GM18505 (cell line): ENCODE results near the gene RASGRF2.
"Not testable (repeated sequence)": the region's sequence is repeated elsewhere in the genome, so short reads cannot be mapped to it uniquely, and the experiment has no call there.

Source experiments
- ATAC-seq: cut with Tn5 transposase; IDR thresholded peaks from one replicate; pipeline ENCODE4 v1.9.1; 2021; ENCODE audit not compliant: unreplicated experiment
- POLR2A ChIP-seq: IDR thresholded peaks from 4 replicates; pipeline ENCODE4 v1.6.1; 2011; ENCODE audit warnings: borderline replicate concordance; ENCODE audit not compliant: insufficient read depth, insufficient read length; ENCODE audit errors: extremely low read depth

The RASGRF2 gene

GRCh38 chr5:81247441-81247972 is 287.3 kb downstream of the RASGRF2 start:
- no peak for ATAC-seq
- TF ChIP-seq POLR2A = no peak

DNA sequence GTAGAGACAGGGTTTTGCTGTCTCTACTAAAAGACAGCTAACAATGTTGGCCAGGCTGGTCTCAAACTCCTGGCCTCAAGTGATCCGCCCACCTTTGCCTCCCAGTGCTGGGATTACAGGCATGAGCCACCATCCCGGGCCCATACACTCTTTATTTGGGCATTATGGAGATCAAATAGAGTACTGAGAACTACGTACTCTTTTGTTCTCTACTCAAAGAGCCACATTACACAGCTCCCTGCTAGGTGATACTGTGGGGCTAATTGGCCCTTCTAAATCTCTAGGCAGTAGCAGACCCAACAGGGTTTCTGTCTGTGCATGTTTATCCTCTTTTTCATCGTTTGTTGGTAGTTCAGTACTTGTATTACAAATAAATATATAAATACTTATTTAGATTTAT is 289.1 kb downstream of the RASGRF2 start:
- no peak for ATAC-seq

DNA sequence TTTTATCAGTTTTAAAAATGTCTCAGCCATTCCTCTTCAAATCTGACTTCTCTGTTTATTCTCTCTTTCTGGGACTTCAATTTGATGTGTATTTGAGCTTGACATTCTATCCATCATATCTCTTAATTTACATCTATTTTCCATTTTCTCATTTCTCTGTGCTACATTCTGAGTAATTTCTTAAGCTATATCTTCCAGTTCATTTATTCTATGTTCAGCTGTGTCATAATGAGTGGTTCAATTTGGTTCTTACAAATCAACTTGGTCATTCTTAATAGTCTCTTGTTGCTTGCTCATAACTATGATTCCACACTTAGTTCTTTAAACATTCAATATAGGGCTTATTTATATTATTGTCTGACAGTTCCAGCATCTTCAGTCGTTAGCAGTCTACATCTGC is 289.8 kb downstream of the RASGRF2 start:
- no peak for TF ChIP-seq POLR2A
- no peak for ATAC-seq

More for the DNA sequence above, 289.1 kb downstream of the RASGRF2 start:
- TF ChIP-seq POLR2A = no peak

GRCh38 chr5:81251922-81252321 is 291.8 kb downstream of the RASGRF2 start:
- no peak for ATAC-seq
- TF ChIP-seq POLR2A = no peak

GRCh38 chr5:81252904-81253303 is 292.7 kb downstream of the RASGRF2 start:
- TF ChIP-seq POLR2A = no peak
- no peak for ATAC-seq

GRCh38 chr5:81253875-81254274 is 293.7 kb downstream of the RASGRF2 start:
- TF ChIP-seq POLR2A = no peak
- ATAC-seq = no peak

GRCh38 chr5:81254886-81255559 is 294.9 kb downstream of the RASGRF2 start:
- no peak for ATAC-seq
- TF ChIP-seq POLR2A = no peak

GRCh38 chr5:81256766-81257165 is 296.6 kb downstream of the RASGRF2 start:
- TF ChIP-seq POLR2A = no peak
- ATAC-seq = no peak

- not testable (repeated sequence) for ATAC-seq
Observed at GRCh38 chr5:81262796-81263195, 302.6 kb downstream of the RASGRF2 start.

DNA sequence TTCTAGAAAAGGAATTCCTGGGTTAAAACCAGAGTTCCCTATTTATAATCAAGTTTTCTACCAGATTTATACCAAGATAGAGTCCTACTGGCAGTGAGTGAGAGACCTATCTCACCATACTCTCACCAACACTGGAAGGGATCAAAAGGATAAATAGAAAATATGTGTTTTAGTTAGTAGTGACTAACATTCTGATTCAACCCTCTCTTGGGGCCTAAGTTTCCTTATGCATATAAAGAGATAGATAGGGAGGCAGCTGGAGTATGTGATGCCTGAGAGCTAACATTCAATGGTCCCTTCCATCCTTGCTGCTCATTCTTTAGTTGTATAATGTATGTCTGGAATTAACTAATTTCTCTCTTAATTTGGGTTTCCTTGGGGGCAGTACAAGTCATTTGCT is 304.9 kb downstream of the RASGRF2 start:
- no peak for ATAC-seq

GRCh38 chr5:81268521-81269196 is 308.5 kb downstream of the RASGRF2 start:
- ATAC-seq = no peak
- TF ChIP-seq POLR2A = no peak

More for the DNA sequence above, 304.9 kb downstream of the RASGRF2 start:
- TF ChIP-seq POLR2A = no peak

- TF ChIP-seq POLR2A = no peak
Observed at GRCh38 chr5:81269751-81270393, 309.7 kb downstream of the RASGRF2 start.

DNA sequence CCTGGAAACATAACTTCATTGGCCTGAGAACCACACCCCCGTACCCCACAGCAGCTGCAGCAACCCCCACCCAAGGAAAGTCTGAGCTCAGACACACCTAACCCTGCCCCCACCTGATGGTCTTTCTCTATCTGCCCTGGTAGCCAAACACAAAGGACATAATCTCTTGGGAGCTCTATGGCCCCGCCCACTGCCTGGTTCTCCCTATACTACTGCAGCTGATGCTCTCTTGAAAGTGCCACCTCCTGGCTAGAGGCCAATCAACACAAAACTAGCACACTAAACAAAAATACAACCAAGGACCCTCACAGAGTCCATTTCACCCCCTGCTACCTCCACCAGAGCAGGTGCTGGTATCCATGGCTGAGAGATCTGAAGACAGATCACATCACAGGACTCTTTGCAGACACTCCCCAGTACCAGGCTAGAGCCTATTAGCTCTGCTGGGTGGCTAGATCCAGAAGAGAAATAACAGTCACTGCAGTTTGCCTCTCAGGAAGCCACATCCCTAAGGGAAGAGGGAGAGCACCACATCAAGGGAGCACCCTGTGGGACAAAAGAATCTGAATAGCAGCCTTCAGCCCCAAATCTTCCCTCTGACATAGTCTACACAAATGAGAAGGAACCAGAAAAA is 310.3 kb downstream of the RASGRF2 start:
- ATAC-seq = not testable (repeated sequence)

More at GRCh38 chr5:81269751-81270393, 309.7 kb downstream of the RASGRF2 start:
- no peak for ATAC-seq
